ENCODE measurements around the gene CLCA2. TPM values are rescaled to one million over a fixed set of nuclear protein-coding genes. Genes with fewer than 3 reads are reported as not detected.
A peak's percentile ranks its signal among the peaks of the same experiment; 100 is the strongest.

Gene CLCA2
- total RNA-seq, 3 donors from 2014 or later, result not detected

- H3K9me3 Mint-ChIP-seq, result no peaks in the 10 kb centered on the region
- H3K36me3 Mint-ChIP-seq (ENCODE audit: insufficient read depth), result no peaks in the 10 kb centered on the region
- H3K27me3 Mint-ChIP-seq (ENCODE audit: low read depth), result no peaks in the 10 kb centered on the region
- ATAC-seq (no peak), DNase-seq (no peak)
- H3K4me1 Mint-ChIP-seq (ENCODE audit: low read depth), result no peaks in the 10 kb centered on the region
- H3K4me3 Mint-ChIP-seq, result no peak overlapping the region
Observed at GRCh38 chr1:86410879-86411278, 13.1 kb upstream of the CLCA2 start.

GRCh38 chr1:86416343-86416742, 7.6 kb upstream of the CLCA2 start:
- Mint-ChIP-seq H3K27me3 (ENCODE audit: low read depth) (no peaks in the 10 kb centered on the region), H3K9me3 (no peaks in the 10 kb centered on the region), H3K36me3 (ENCODE audit: insufficient read depth) (no peaks in the 10 kb centered on the region), H3K4me1 (ENCODE audit: low read depth) (peaks cover 3% of the 10 kb centered on the region), H3K4me3 (no peak overlapping the region)
- ATAC-seq, result no peak
- DNase-seq, result no peak

- peak; percentile 63 to 80 for ATAC-seq
- H3K4me3 Mint-ChIP-seq, result peak overlapping the region; percentile 51
- no peaks in the 10 kb centered on the region for H3K9me3 Mint-ChIP-seq
- no peaks in the 10 kb centered on the region for H3K36me3 Mint-ChIP-seq (ENCODE audit: insufficient read depth)
- peaks cover 3% of the 10 kb centered on the region for H3K27me3 Mint-ChIP-seq (ENCODE audit: low read depth)
- DNase-seq, result peak; percentile 23
- peaks cover 3% of the 10 kb centered on the region for H3K4me1 Mint-ChIP-seq (ENCODE audit: low read depth)
Observed at GRCh38 chr1:86419277-86419903, 4.6 kb upstream of the CLCA2 start.

- no peaks in the 10 kb centered on the region for H3K9me3 Mint-ChIP-seq
- H3K27me3 Mint-ChIP-seq (ENCODE audit: low read depth), result peaks cover 3% of the 10 kb centered on the region
- no peak for ATAC-seq
- H3K4me3 Mint-ChIP-seq, result no peak overlapping the region
- H3K36me3 Mint-ChIP-seq (ENCODE audit: insufficient read depth), result no peaks in the 10 kb centered on the region
- DNase-seq, result no peak
- peaks cover 3% of the 10 kb centered on the region for H3K4me1 Mint-ChIP-seq (ENCODE audit: low read depth)
Observed at GRCh38 chr1:86421601-86422280, 2.2 kb upstream of the CLCA2 start.

DNA sequence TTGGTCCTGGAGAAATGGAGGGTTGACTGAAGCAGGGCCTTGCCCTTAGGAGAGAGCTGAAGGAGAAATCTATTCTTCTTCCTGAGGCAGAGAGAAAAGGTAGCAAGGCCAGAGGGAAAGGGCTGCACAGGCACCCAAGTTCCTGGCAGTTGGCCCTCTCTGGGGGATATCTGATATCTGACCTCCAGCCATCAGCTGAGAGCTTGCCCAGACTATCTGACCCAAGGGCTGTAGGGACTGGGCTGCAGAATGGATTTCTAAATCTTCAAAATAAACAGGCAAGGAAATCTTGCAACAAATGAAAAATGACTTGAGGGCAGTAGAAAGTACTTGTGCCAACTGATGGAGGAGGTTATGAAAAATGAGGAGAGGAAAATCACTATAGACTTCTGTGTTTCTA, 498 bp upstream of the CLCA2 start:
- ATAC-seq, result no peak
- Mint-ChIP-seq H3K36me3 (ENCODE audit: insufficient read depth) (no peaks in the 10 kb centered on the region), H3K4me3 (no peak overlapping the region), H3K4me1 (ENCODE audit: low read depth) (peaks cover 3% of the 10 kb centered on the region), H3K9me3 (no peaks in the 10 kb centered on the region), H3K27me3 (ENCODE audit: low read depth) (peaks cover 3% of the 10 kb centered on the region)
- no peak for DNase-seq

GRCh38 chr1:86429122-86429725, 5.3 kb downstream of the CLCA2 start:
- peaks cover 1% of the 10 kb centered on the region for H3K27me3 Mint-ChIP-seq (ENCODE audit: low read depth)
- no peaks in the 10 kb centered on the region for H3K9me3 Mint-ChIP-seq
- ATAC-seq (no peak), DNase-seq (no peak)
- H3K4me3 Mint-ChIP-seq, result no peak overlapping the region
- no peaks in the 10 kb centered on the region for H3K36me3 Mint-ChIP-seq (ENCODE audit: insufficient read depth)
- H3K4me1 Mint-ChIP-seq (ENCODE audit: low read depth), result no peaks in the 10 kb centered on the region

GRCh38 chr1:86429835-86430234, 5.9 kb downstream of the CLCA2 start:
- no peaks in the 10 kb centered on the region for H3K4me1 Mint-ChIP-seq (ENCODE audit: low read depth)
- H3K4me3 Mint-ChIP-seq, result no peak overlapping the region
- H3K9me3 Mint-ChIP-seq, result no peaks in the 10 kb centered on the region
- DNase-seq (no peak), ATAC-seq (peak in 1 of 2 donors; percentile 59)
- no peaks in the 10 kb centered on the region for H3K36me3 Mint-ChIP-seq (ENCODE audit: insufficient read depth)
- H3K27me3 Mint-ChIP-seq (ENCODE audit: low read depth), result peaks cover 1% of the 10 kb centered on the region

- Mint-ChIP-seq H3K9me3 (no peaks in the 10 kb centered on the region), H3K27me3 (ENCODE audit: low read depth) (peaks cover 1% of the 10 kb centered on the region), H3K4me3 (no peak overlapping the region), H3K36me3 (ENCODE audit: insufficient read depth) (no peaks in the 10 kb centered on the region), H3K4me1 (ENCODE audit: low read depth) (no peaks in the 10 kb centered on the region)
- ATAC-seq, result no peak
- DNase-seq, result no peak
Observed at GRCh38 chr1:86430376-86430775, 6.4 kb downstream of the CLCA2 start.

GRCh38 chr1:86434059-86434458, 10.1 kb downstream of the CLCA2 start:
- Mint-ChIP-seq H3K36me3 (ENCODE audit: insufficient read depth) (no peaks in the 10 kb centered on the region), H3K4me3 (no peak overlapping the region), H3K27me3 (ENCODE audit: low read depth) (peaks cover 18% of the 10 kb centered on the region), H3K9me3 (no peaks in the 10 kb centered on the region), H3K4me1 (ENCODE audit: low read depth) (no peaks in the 10 kb centered on the region)
- DNase-seq (no peak), ATAC-seq (no peak)

DNA sequence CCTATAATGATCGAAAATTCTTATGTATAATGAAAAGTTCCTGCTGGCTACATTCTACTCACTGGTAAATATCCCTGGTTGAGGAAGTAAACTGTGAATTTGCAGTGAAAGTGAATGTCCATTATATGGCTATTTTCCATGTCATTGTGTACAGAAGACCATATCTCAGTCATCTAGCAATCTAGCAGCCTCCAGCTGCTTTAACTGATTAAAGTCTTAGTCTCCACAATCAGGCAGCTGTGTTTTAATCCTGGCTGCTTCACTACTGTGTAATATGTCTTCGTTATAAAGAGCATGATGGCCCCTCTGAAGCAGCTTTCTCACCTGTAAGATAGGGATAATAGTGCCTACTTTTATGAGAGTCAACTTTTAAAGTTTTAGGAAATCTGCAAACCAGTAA, 11.4 kb downstream of the CLCA2 start:
- no peaks in the 10 kb centered on the region for H3K36me3 Mint-ChIP-seq (ENCODE audit: insufficient read depth)
- H3K27me3 Mint-ChIP-seq (ENCODE audit: low read depth), result peaks cover 18% of the 10 kb centered on the region
- H3K9me3 Mint-ChIP-seq, result no peaks in the 10 kb centered on the region
- DNase-seq (no peak), ATAC-seq (no peak)
- no peaks in the 10 kb centered on the region for H3K4me1 Mint-ChIP-seq (ENCODE audit: low read depth)
- H3K4me3 Mint-ChIP-seq, result no peak overlapping the region

DNA sequence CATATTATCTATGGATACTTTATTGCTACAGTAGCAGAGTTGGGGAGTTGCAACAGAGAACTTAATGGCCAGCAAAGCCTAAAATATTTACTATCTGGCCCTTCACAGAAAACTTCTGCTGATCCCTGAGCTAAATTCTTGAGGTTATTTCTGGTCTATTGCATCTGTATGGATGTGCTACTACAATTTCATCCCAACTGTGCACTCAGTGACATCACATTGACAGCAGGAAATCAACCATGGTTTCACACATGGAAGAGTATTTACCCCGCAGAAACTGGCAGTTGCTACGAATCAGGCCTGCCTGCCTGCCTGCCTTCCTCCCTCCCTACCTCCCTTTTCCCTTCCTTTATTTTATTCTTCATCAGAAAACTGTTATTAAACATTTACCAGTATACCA, 12.1 kb downstream of the CLCA2 start:
- Mint-ChIP-seq H3K4me1 (ENCODE audit: low read depth) (no peaks in the 10 kb centered on the region), H3K36me3 (ENCODE audit: insufficient read depth) (no peaks in the 10 kb centered on the region), H3K4me3 (no peak overlapping the region), H3K9me3 (no peaks in the 10 kb centered on the region), H3K27me3 (ENCODE audit: low read depth) (peaks cover 18% of the 10 kb centered on the region)
- no peak for ATAC-seq
- DNase-seq, result no peak

- no peaks in the 10 kb centered on the region for H3K36me3 Mint-ChIP-seq (ENCODE audit: insufficient read depth)
- no peak overlapping the region for H3K4me3 Mint-ChIP-seq
- ATAC-seq (peak in 1 of 2 donors; percentile 35), DNase-seq (peak; percentile 7)
- peaks cover 7% of the 10 kb centered on the region for H3K4me1 Mint-ChIP-seq (ENCODE audit: low read depth)
- peaks cover 16% of the 10 kb centered on the region for H3K27me3 Mint-ChIP-seq (ENCODE audit: low read depth)
- no peaks in the 10 kb centered on the region for H3K9me3 Mint-ChIP-seq
Observed at GRCh38 chr1:86441581-86441980, 17.6 kb downstream of the CLCA2 start.

DNA sequence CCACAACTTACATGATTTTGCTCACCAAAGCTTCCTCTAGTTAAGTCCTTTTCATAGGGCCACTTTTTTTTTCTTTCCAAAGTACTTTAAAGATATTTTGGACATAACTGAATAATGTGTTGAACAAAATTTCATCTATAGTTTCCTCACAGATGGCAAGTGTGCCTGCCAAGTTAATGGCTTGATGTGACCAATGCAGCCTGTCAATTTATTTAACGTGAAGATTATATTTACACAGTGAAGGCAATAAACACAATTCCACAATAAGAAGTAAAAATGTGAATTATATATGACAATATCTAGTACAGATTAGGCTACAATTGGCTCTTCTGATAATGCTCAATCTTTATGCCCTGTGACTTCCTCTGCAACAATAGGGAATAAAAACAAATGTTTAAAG, 18.0 kb downstream of the CLCA2 start:
- DNase-seq, result no peak
- no peaks in the 10 kb centered on the region for H3K9me3 Mint-ChIP-seq
- ATAC-seq, result no peak

DNA sequence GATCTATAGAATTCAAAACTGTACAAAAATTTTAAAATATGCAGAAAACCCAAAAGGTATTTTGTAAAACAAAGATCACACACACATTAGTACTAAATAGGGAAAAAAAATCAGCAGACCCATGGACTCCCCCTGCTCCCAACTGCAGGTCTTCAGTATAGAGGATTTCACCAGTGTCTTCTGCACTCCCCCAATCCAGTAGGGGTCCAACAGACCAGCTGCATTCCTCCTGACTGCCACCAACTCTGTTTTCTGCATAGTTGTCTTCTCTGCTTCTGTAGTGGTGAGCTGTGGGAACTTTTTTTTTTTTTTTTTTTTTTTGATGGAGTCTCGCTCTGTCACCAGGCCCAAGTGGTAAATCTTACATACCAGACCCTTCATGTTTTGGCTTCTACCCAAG, 21.9 kb downstream of the CLCA2 start:
- no peaks in the 10 kb centered on the region for H3K27me3 Mint-ChIP-seq (ENCODE audit: low read depth)
- H3K9me3 Mint-ChIP-seq, result no peaks in the 10 kb centered on the region
- H3K4me1 Mint-ChIP-seq (ENCODE audit: low read depth), result peaks cover 7% of the 10 kb centered on the region
- no peak for DNase-seq
- no peak for ATAC-seq
- H3K4me3 Mint-ChIP-seq, result no peak overlapping the region
- no peaks in the 10 kb centered on the region for H3K36me3 Mint-ChIP-seq (ENCODE audit: insufficient read depth)

More for the DNA sequence above, 18.0 kb downstream of the CLCA2 start:
- Mint-ChIP-seq H3K27me3 (ENCODE audit: low read depth) (peaks cover 12% of the 10 kb centered on the region), H3K36me3 (ENCODE audit: insufficient read depth) (no peaks in the 10 kb centered on the region), H3K4me1 (ENCODE audit: low read depth) (peaks cover 7% of the 10 kb centered on the region), H3K4me3 (no peak overlapping the region)

DNA sequence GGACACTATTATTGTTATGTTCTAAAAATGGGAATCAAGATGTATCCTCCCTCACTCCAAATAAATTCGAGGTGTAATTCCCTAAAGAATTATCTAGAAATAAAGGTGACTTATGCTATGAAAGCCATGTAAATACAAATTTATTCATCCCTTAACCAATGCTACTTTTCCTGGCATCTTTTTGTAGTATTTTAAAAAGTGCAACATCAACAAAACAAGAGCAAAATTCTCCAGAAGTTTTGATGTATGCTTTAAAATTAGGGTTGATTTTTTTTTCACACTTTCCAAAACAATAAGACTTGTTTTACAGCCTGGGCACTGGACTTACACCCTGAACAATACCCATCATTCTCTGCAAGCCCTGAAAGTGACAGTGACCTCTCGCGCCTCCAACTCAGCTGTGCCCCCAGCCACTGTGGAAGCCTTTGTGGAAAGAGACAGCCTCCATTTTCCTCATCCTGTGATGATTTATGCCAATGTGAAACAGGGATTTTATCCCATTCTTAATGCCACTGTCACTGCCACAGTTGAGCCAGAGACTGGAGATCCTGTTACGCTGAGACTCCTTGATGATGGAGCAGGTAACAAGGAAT, 23.3 kb downstream of the CLCA2 start:
- Mint-ChIP-seq H3K4me3 (no peak overlapping the region), H3K36me3 (ENCODE audit: insufficient read depth) (no peaks in the 10 kb centered on the region), H3K27me3 (ENCODE audit: low read depth) (no peaks in the 10 kb centered on the region), H3K9me3 (no peaks in the 10 kb centered on the region), H3K4me1 (ENCODE audit: low read depth) (no peaks in the 10 kb centered on the region)
- ATAC-seq (no peak), DNase-seq (no peak)

Data from activated T-cell treated with anti-CD3 and anti-CD28 coated beads, Interleukin-2, amount 50 U/mL, for 4 hours (primary cell).